Stimulated activated CD8-positive, alpha-beta memory T cell treated with anti-CD3 and anti-CD28 coated beads, Interleukin-15, amount 100 ng/mL, for 4 hours (primary cell): ENCODE measurements around the gene NBPF11.
"Not testable (repeated sequence)": the region's sequence is repeated elsewhere in the genome, so short reads cannot be mapped to it uniquely, and the experiment has no call there.

Experiments
- DNase-seq, 2 donors: peaks; one replicate each; pipeline ENCODE4 v3.0.0-alpha.2; 2020; ENCODE audit warnings: low read depth in 2 of 2

Gene NBPF11

GRCh38 chr1:148150945-148151344 lies 1.1 kb downstream of the NBPF11 start:
- not testable (repeated sequence) for DNase-seq

DNA sequence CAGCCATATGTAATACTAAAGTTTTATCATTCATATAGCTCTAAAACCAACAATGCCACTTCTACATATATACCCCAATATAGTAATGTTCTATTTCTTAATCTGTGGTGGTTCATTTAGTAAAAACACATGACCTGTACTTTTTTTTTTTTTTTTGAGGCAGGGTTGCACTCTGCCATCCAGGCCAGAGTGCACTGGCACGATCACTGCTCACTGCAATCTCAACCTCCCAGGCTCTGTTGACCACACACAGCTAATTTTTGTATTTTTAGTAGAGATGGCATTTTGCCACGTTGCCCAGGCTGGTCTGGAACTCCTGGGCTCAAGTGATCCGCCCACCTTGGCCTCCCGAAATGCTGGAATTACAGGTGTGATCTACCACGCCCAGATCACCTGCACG lies 2.1 kb downstream of the NBPF11 start:
- not testable (repeated sequence) for DNase-seq

DNA sequence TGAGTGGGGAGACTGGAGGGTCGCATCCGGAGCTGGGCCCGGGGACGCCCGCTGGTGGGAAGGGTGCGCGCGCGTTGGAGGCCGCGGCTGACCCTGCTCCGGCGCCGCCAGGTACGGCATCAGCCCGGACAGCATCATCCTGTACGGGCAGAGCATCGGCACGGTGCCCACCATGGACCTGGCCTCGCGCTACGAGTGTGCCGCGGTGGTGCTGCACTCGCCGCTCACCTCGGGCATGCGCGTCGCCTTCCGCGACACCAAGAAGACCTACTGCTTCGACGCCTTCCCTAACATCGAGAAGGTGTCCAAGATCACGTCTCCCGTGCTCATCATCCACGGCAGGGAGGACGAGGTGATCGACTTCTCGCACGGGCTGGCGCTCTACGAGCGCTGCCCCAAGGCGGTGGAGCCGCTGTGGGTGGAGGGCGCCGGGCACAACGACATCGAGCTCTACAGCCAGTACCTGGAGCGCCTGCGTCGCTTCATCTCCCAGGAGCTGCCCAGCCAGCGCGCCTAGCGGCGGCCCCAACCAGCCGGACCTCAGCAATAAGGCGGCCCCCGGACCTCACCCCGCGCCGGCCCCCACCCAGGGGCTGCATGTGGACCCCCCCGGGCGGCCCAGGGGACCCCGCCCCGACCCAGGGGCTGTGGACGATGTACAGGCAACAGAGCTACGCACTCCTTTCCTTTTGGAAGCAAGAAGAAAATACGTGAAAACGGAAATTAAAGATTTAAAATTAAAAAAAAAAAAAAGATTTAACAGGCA lies 2.8 kb downstream of the NBPF11 start:
- DNase-seq, result not testable (repeated sequence)

GRCh38 chr1:148147052-148147838 lies 4.8 kb downstream of the NBPF11 start:
- DNase-seq, result not testable (repeated sequence)

- DNase-seq, result not testable (repeated sequence)
These were observed 5.7 kb downstream of the NBPF11 start for GRCh38 chr1:148146191-148146997.

DNA sequence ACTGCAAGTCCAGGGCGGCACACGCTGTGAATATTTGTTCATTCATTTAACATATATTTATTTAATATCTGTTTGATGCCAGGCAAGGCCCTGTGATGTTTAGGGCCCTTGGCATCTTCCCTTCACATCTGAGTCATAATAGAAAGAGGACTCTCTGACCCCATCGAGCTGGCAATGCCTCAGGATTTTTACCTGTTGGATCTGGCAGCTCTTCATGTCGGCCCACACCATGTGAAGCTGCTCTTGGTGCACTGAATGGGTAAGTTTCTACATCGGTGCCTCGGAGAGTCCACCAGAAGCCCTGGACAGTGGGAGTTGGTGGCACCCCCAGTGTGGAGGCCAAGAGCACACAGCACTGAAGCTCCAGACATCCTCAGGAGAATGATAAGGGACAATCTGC lies 8.9 kb downstream of the NBPF11 start:
- not testable (repeated sequence) for DNase-seq

GRCh38 chr1:148141936-148142335 lies 10.1 kb downstream of the NBPF11 start:
- DNase-seq, result not testable (repeated sequence)

GRCh38 chr1:148138606-148139005 lies 13.5 kb downstream of the NBPF11 start:
- not testable (repeated sequence) for DNase-seq

GRCh38 chr1:148122341-148122740 lies 29.7 kb downstream of the NBPF11 start:
- not testable (repeated sequence) for DNase-seq

GRCh38 chr1:148120395-148120794 lies 31.7 kb downstream of the NBPF11 start:
- DNase-seq, result not testable (repeated sequence)

DNA sequence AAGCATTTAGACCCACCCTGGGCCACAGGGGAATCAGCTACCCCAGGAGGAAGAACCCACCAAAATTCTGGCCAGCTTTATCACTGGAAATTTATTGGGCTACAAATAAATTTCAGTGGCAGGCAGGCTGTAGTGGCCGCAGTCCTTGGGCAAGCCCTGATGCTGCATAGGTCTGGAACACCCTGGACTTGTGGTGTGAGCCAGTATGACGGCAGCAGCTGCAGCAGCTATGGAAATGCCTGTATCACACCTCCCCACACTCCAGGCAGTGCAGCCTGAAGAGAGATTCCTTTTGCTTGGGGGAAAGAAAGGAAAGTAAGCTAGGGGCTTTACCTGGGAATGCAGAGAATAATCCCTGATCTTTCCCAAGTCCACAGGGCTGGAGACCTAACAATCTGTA lies 56.3 kb downstream of the NBPF11 start:
- not testable (repeated sequence) for DNase-seq

- DNase-seq, result not testable (repeated sequence)
These were observed 65.9 kb downstream of the NBPF11 start for GRCh38 chr1:148086196-148086595.

GRCh38 chr1:148081205-148081604 lies 70.9 kb downstream of the NBPF11 start:
- not testable (repeated sequence) for DNase-seq

DNA sequence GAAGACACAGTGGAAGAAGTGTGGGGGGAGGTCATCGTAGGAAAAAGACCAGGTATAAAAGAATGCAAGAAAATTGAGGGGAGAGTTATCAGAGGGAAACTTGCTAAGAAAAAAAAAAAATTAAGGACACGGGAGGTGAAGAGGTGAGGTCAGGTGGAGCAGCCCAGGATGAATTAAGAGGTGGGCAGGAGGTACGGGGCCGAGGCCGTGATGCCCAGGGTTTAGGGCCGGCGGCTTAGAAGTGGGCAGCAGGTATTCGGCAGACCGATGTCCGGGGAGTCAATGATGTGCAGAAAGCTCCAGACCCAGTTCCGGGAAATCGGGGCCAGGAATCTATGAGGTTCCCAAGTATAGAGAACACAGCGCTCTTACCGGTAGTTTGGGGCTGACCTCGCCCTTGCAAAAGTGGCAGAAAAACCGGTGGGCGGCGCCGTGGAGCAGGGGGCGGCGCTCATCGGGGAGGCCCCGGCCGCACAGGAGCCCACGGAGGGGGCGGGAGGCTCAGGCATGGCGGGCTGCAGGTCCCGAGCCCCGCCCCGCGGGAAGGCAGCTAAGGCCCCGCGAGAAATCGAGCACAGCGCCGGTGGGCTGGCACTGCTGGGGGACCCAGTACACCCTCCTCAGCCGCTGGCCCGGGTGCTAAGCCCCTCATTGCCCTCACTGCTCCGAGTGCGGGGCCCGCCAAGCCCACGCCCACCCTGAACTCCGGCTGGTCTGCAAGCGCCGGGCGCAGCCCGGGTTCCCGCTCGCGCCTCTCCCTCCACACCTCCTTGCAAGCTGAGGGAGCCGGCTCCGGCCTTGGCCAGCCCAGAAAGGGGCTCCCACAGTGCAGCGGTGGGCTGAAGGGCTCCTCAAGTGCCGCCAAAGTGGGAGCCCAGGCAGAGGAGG lies 73.2 kb downstream of the NBPF11 start:
- not testable (repeated sequence) for DNase-seq

GRCh38 chr1:148078090-148078489 lies 74.0 kb downstream of the NBPF11 start:
- not testable (repeated sequence) for DNase-seq

DNA sequence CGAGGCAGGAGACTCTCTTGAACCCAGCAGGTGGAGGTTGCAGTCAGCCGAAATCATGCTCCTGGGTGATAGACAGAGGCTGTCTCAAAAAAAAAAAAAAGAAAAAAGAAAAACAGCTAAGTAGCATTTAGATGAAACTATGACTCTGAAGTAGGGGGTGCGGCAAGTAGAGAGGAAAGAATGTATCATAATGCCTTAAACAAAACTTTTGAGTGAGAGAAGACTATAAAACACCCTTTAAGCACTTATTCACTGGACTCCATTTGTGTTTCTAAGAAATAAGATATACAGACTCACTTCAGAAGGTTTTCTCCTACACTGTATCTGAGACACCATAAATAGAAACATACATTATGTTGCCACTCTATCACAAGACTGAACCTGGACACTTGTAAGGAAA lies 74.6 kb downstream of the NBPF11 start:
- DNase-seq, result not testable (repeated sequence)

DNA sequence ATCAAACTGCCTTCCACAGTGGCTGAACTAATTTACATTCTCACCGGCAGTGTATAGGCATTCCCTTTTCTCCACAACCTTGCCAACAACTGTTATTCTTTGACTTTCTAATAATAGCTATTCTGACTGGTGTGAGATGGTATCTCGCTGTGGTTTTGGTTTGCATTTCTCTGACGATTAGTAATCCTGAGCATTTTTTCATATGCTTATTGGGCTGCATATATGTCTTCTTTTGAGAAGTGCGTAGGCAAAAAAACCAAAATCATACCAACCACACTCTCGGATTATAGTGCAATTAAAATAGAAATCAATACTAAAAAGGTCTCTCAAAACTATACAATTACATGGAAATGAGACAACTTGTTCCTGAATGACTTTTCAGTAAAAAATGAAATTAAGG lies 78.7 kb downstream of the NBPF11 start:
- not testable (repeated sequence) for DNase-seq

DNA sequence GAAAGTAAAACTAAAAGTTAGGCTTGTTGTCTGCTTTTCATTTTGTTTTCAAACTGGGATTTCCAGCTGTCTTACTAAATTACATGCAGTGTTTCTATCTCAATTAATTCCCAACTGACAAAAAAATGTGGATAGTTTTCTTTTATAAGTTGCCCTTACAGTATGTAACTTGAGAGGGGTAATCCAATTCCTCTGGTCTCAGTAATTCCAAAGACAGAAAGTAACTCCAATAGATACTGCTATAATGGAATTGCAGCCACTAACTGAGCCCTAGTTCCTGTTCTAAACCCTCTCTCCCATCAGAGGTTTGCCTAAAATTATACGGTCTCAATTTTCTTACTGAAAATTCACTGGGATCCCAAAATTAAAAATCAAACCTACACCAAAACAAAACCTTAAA lies 83.5 kb downstream of the NBPF11 start:
- not testable (repeated sequence) for DNase-seq

GRCh38 chr1:148068201-148068600 lies 83.9 kb downstream of the NBPF11 start:
- DNase-seq, result not testable (repeated sequence)

- not testable (repeated sequence) for DNase-seq
These were observed 91.8 kb downstream of the NBPF11 start for GRCh38 chr1:148060294-148060701.

DNA sequence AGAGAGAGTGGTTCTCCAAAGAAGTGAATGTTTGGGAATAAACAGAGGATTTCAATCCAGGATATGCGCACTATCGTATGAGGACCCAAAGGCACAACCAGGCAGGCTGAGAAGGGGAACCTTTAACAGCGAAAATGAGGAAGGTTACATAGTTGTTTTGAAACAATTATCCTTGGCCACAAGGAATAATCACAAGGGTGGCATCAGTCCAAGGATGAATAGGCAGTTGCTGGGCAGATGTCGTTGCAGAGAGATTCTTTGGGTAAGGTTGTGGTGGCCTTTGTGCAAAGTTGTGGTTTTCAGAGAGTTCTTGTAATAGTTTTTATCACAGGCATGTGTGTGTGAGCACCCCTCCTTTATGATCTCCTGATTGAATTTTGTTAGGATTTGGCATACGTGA lies 94.7 kb downstream of the NBPF11 start:
- not testable (repeated sequence) for DNase-seq
